ENCODE results near the gene NKD2. TPM values are rescaled to one million over a fixed set of nuclear protein-coding genes. Genes with fewer than 3 reads are reported as not detected.
A peak's percentile ranks its signal among the peaks of the same experiment; 100 is the strongest.

Gene NKD2
- polyA plus RNA-seq, 1 of the 3 experiments (the other 2 are of a cell fraction): not detected

- Histone ChIP-seq H3K9me2 (no peaks in the 10 kb centered on the region), H3K4me2 (no peak overlapping the region), H3K27ac (ENCODE audit: low read depth in 2 of 2, low read length in 1 of 2) (no peak overlapping the region), H4K20me1 (ENCODE audit: insufficient read depth) (no peaks in the 10 kb centered on the region), H2AFZ (ENCODE audit: low read depth) (no peak overlapping the region), H3K79me2 (ENCODE audit: insufficient read depth) (no peaks in the 10 kb centered on the region), H3K9me3 (no peaks in the 10 kb centered on the region), H3K36me3 (replicated peaks in 1 of 2; ENCODE audit: control insufficient read depth in 1 of 2, insufficient read depth in 2 of 2, low read length in 1 of 2) (no peaks in the 10 kb centered on the region), H3K27me3 (ENCODE audit: insufficient read depth) (no peaks in the 10 kb centered on the region), H3K4me3 (ENCODE audit: low read depth in 2 of 2, low read length in 1 of 2) (no peak overlapping the region), H3K4me1 (ENCODE audit: control insufficient read depth in 1 of 2, insufficient read depth in 2 of 2, low read depth in 1 of 2, low read length in 1 of 2) (no peaks in the 10 kb centered on the region), H3K9ac (no peak overlapping the region), H3F3A (replicated peaks; ENCODE audit: insufficient read depth) (no peaks in the 10 kb centered on the region)
- WGBS (ENCODE audit: low lambda C conversion rate): 37% methylated on average over 4 of the region's 10 CpGs
- DNase-seq: peak; percentile 20
- ChIA-PET POLR2A (no interaction called here), CTCF (interaction anchor here (0.6 to 1.5 kb wide), 2 partner anchors 95 to 106 kb away, joined by 3 to 4 read pairs; no protein-coding TSS in a partner anchor)
- TF ChIP-seq JUND (IDR thresholded peaks at IDR 0.05): no peak
- no peak for TF ChIP-seq MEF2A (IDR thresholded peaks at IDR 0.05; ENCODE audit: borderline replicate concordance, low read depth)
- no peak for TF ChIP-seq FOSL2 (IDR thresholded peaks at IDR 0.05; ENCODE audit: borderline replicate concordance, low read depth)
- no peak for TF ChIP-seq NRF1 (IDR thresholded peaks at IDR 0.05; ENCODE audit: low read depth, low read length)
- TF ChIP-seq RFX5 (IDR thresholded peaks at IDR 0.05; ENCODE audit: low read length): no peak
- TF ChIP-seq TEAD4 (IDR thresholded peaks at IDR 0.05; ENCODE audit: borderline replicate concordance, insufficient read depth): no peak
- no peak for TF ChIP-seq YY1 (IDR thresholded peaks at IDR 0.05; ENCODE audit: low read depth)
- no peak for TF ChIP-seq USF2 (IDR thresholded peaks at IDR 0.05; ENCODE audit: borderline replicate concordance, low read depth, low read length)
- no peak for TF ChIP-seq MXI1 (IDR thresholded peaks at IDR 0.05; ENCODE audit: low read depth, low read length)
- TF ChIP-seq RXRA (IDR thresholded peaks at IDR 0.05; ENCODE audit: borderline replicate concordance, low read depth): no peak
- no peak for TF ChIP-seq PBX3 (IDR thresholded peaks at IDR 0.05)
- no peak for TF ChIP-seq CTCF (IDR thresholded peaks at IDR 0.05)
- no peak for TF ChIP-seq EP300 (IDR thresholded peaks at IDR 0.05; ENCODE audit: borderline replicate concordance in 1 of 2, low read depth in 1 of 2, low read length in 1 of 2)
- TF ChIP-seq TAF1 (IDR thresholded peaks at IDR 0.05; ENCODE audit: borderline replicate concordance, low read depth, low read length): no peak
- no peak for TF ChIP-seq USF1 (IDR thresholded peaks at IDR 0.05; ENCODE audit: borderline replicate concordance, low read depth)
- TF ChIP-seq GATA2 (CRISPR knock-in tag; IDR thresholded peaks at IDR 0.05): no peak
- no peak for TF ChIP-seq SIN3A (IDR thresholded peaks at IDR 0.05; ENCODE audit: borderline replicate concordance, low read depth, low read length)
- no peak for TF ChIP-seq FOXM1 (IDR thresholded peaks at IDR 0.05; ENCODE audit: low read depth)
- TF ChIP-seq RCOR1 (IDR thresholded peaks at IDR 0.05; ENCODE audit: low read length): no peak
These were observed 53.3 kb downstream of the NKD2 start for GRCh38 chr5:1061916-1062315.
